WTC11 (cell line): Measurements from ENCODE around the gene SH2D3C. TPM values are rescaled to one million over a fixed set of nuclear protein-coding genes. Genes with fewer than 3 reads are reported as not detected.

Experiments used
- ATAC-seq: fragments of 200-7000 bp; cut with Tn5 transposase; 2 replicates; pipeline ENCODE4 v1.10.0; 2021; ENCODE audit warnings: mild to moderate bottlenecking, moderate library complexity
- CTCF ChIA-PET: fragments of 300-600 bp; sonication (Branson Sonifier 250); formaldehyde crosslinking; loops from one replicate; lab custom pipeline; 2021; ENCODE audit warnings: antibody characterized with exemption; lab: Charles Lee
- POLR2A ChIA-PET: fragments of 350-600 bp; sonication (Branson Sonifier 250); formaldehyde crosslinking; loops from one replicate; lab custom pipeline; 2021; ENCODE audit warnings: antibody characterized with exemption; lab: Charles Lee
- DNase-seq: peaks from one replicate; pipeline ENCODE4 v3.0.0; 2021; ENCODE audit warnings: low spot score
- H3K27ac Mint-ChIP-seq: 2 replicates; pipeline ENCODE4 v1.8.0; 2021; ENCODE audit warnings: mixed read lengths
- H3K27me3 Mint-ChIP-seq: 2 replicates; pipeline ENCODE4 v1.8.0; 2021; ENCODE audit warnings: low read depth, mild to moderate bottlenecking, moderate library complexity, mixed read lengths
- H3K36me3 Mint-ChIP-seq: 2 replicates; pipeline ENCODE4 v1.8.0; 2021; ENCODE audit warnings: mixed read lengths
- H3K4me1 Mint-ChIP-seq: 2 replicates; pipeline ENCODE4 v1.8.0; 2022; ENCODE audit warnings: mixed read lengths
- H3K4me3 Mint-ChIP-seq: 2 replicates; pipeline ENCODE4 v1.8.0; 2021; ENCODE audit warnings: mild to moderate bottlenecking, moderate library complexity, mixed read lengths
- H3K9me3 Mint-ChIP-seq: 2 replicates; pipeline ENCODE4 v1.8.0; 2021; ENCODE audit warnings: mixed read lengths
- GABPB1 ChIP-seq: sonication (generic); formaldehyde crosslinking; IDR thresholded peaks from 2 replicates; pipeline ENCODE4 v1.8.1; 2023; ENCODE audit warnings: mild to moderate bottlenecking, missing genetic modification reagents
- SMAD3 ChIP-seq: sonication (generic); formaldehyde crosslinking; IDR thresholded peaks from 2 replicates; pipeline ENCODE4 v1.8.0; 2022; ENCODE audit warnings: missing genetic modification reagents, mild to moderate bottlenecking, borderline replicate concordance
- ZBTB43 ChIP-seq: sonication (generic); formaldehyde crosslinking; IDR thresholded peaks from 2 replicates; pipeline ENCODE4 v1.8.1; 2023; ENCODE audit warnings: mild to moderate bottlenecking, missing genetic modification reagents
- ZNF232 ChIP-seq: sonication (generic); formaldehyde crosslinking; IDR thresholded peaks from 2 replicates; pipeline ENCODE4 v1.8.0; 2022; ENCODE audit warnings: mild to moderate bottlenecking, missing genetic modification reagents
- ZNF416 ChIP-seq: fragments of 250-450 bp; sonication (Bioruptor Pico); IDR thresholded peaks from 2 replicates; pipeline ENCODE4 v1.9.0; 2021; ENCODE audit warnings: mild to moderate bottlenecking, inconsistent platforms
- total RNA-seq: library from RNA; stranded (reverse); gene quantifications from 3 replicates; pipeline ENCODE4 v1.2.3, GENCODE V29; 2021
- TF ChIP-seq, protein P1 (sequence below): sonication (generic); formaldehyde crosslinking; IDR thresholded peaks from 2 replicates; pipeline ENCODE4 v1.8.0; 2022; ENCODE audit warnings: missing genetic modification reagents
- TF ChIP-seq, protein P2 (sequence below): sonication (generic); formaldehyde crosslinking; conservative IDR thresholded peaks from 2 replicates; pipeline ENCODE4 v1.8.1; 2023; ENCODE audit warnings: mild to moderate bottlenecking, low read depth, missing genetic modification reagents, moderate library complexity
- TF ChIP-seq, protein P3 (sequence below): sonication (generic); formaldehyde crosslinking; IDR thresholded peaks from 2 replicates; pipeline ENCODE4 v1.8.1; 2023; ENCODE audit warnings: mild to moderate bottlenecking, missing genetic modification reagents, borderline replicate concordance

The SH2D3C gene
- total RNA-seq, 1 experiment from 2014 or later, result 5.4 TPM

DNA sequence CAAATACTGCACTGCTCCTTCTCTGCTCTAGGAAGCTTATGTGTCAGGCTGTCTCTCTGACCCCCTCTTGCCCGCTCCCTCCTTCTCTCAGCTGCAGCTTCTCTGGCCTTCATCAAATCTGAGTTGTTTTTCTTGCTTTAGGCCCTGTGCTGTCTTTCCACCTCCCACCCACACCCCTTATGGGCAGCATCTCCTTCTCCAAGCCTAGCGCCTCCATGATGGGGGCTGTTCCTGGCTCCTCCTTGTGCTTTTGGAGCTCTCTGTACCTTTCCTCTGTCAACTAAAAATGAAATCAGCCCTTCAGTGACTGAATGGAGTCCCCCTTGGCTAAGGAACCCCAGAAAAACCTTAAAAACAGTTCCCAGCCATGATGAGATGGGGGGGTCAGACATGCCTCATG is 78.3 kb downstream of the SH2D3C start:
- Mint-ChIP-seq H3K27me3 (peaks cover 4% of the 10 kb centered on the region), H3K4me3 (no peak overlapping the region)
- POLR2A ChIA-PET, result interaction anchor here (0.5 kb wide), 1 partner anchor 130 kb away, joined by 3 read pairs; no protein-coding TSS in a partner anchor

More for the DNA sequence above, 78.3 kb downstream of the SH2D3C start:
- TF ChIP-seq ZNF416 (CRISPR knock-in tag) (no peak), GABPB1 (CRISPR knock-in tag) (no peak), SMAD3 (CRISPR knock-in tag) (no peak), ZBTB43 (CRISPR knock-in tag) (no peak), ZNF232 (no peak)
- TF ChIP-seq, protein P1, sequence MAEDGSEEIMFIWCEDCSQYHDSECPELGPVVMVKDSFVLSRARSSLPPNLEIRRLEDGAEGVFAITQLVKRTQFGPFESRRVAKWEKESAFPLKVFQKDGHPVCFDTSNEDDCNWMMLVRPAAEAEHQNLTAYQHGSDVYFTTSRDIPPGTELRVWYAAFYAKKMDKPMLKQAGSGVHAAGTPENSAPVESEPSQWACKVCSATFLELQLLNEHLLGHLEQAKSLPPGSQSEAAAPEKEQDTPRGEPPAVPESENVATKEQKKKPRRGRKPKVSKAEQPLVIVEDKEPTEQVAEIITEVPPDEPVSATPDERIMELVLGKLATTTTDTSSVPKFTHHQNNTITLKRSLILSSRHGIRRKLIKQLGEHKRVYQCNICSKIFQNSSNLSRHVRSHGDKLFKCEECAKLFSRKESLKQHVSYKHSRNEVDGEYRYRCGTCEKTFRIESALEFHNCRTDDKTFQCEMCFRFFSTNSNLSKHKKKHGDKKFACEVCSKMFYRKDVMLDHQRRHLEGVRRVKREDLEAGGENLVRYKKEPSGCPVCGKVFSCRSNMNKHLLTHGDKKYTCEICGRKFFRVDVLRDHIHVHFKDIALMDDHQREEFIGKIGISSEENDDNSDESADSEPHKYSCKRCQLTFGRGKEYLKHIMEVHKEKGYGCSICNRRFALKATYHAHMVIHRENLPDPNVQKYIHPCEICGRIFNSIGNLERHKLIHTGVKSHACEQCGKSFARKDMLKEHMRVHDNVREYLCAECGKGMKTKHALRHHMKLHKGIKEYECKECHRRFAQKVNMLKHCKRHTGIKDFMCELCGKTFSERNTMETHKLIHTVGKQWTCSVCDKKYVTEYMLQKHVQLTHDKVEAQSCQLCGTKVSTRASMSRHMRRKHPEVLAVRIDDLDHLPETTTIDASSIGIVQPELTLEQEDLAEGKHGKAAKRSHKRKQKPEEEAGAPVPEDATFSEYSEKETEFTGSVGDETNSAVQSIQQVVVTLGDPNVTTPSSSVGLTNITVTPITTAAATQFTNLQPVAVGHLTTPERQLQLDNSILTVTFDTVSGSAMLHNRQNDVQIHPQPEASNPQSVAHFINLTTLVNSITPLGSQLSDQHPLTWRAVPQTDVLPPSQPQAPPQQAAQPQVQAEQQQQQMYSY (CRISPR knock-in tag), result no peak
- TF ChIP-seq, protein P2, sequence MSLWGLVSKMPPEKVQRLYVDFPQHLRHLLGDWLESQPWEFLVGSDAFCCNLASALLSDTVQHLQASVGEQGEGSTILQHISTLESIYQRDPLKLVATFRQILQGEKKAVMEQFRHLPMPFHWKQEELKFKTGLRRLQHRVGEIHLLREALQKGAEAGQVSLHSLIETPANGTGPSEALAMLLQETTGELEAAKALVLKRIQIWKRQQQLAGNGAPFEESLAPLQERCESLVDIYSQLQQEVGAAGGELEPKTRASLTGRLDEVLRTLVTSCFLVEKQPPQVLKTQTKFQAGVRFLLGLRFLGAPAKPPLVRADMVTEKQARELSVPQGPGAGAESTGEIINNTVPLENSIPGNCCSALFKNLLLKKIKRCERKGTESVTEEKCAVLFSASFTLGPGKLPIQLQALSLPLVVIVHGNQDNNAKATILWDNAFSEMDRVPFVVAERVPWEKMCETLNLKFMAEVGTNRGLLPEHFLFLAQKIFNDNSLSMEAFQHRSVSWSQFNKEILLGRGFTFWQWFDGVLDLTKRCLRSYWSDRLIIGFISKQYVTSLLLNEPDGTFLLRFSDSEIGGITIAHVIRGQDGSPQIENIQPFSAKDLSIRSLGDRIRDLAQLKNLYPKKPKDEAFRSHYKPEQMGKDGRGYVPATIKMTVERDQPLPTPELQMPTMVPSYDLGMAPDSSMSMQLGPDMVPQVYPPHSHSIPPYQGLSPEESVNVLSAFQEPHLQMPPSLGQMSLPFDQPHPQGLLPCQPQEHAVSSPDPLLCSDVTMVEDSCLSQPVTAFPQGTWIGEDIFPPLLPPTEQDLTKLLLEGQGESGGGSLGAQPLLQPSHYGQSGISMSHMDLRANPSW, result no peak
- TF ChIP-seq, protein P3, sequence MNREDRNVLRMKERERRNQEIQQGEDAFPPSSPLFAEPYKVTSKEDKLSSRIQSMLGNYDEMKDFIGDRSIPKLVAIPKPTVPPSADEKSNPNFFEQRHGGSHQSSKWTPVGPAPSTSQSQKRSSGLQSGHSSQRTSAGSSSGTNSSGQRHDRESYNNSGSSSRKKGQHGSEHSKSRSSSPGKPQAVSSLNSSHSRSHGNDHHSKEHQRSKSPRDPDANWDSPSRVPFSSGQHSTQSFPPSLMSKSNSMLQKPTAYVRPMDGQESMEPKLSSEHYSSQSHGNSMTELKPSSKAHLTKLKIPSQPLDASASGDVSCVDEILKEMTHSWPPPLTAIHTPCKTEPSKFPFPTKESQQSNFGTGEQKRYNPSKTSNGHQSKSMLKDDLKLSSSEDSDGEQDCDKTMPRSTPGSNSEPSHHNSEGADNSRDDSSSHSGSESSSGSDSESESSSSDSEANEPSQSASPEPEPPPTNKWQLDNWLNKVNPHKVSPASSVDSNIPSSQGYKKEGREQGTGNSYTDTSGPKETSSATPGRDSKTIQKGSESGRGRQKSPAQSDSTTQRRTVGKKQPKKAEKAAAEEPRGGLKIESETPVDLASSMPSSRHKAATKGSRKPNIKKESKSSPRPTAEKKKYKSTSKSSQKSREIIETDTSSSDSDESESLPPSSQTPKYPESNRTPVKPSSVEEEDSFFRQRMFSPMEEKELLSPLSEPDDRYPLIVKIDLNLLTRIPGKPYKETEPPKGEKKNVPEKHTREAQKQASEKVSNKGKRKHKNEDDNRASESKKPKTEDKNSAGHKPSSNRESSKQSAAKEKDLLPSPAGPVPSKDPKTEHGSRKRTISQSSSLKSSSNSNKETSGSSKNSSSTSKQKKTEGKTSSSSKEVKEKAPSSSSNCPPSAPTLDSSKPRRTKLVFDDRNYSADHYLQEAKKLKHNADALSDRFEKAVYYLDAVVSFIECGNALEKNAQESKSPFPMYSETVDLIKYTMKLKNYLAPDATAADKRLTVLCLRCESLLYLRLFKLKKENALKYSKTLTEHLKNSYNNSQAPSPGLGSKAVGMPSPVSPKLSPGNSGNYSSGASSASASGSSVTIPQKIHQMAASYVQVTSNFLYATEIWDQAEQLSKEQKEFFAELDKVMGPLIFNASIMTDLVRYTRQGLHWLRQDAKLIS, result no peak
- Mint-ChIP-seq H3K9me3 (no peaks in the 10 kb centered on the region), H3K36me3 (no peaks in the 10 kb centered on the region), H3K27ac (no peak overlapping the region), H3K4me1 (0 out of 2 replicates have a peak, but pooled peaks cover 3% of the 10 kb centered on the region)
- no peak for DNase-seq
- CTCF ChIA-PET, result interaction anchor here (0.6 to 3.4 kb wide), 3 partner anchors 8 to 55 kb away, joined by 3 to 11 read pairs (median 4); partner anchors contain the start of gene TOR2A
- ATAC-seq, result no peak
